ENCODE results near the gene RNFT1. TPM values are rescaled to one million over a fixed set of nuclear protein-coding genes. Genes with fewer than 3 reads are reported as not detected.

Gene RNFT1
- total and polyA plus RNA-seq, 2 donors from 2014 or later, result 6.0 to 15.1 TPM

DNA sequence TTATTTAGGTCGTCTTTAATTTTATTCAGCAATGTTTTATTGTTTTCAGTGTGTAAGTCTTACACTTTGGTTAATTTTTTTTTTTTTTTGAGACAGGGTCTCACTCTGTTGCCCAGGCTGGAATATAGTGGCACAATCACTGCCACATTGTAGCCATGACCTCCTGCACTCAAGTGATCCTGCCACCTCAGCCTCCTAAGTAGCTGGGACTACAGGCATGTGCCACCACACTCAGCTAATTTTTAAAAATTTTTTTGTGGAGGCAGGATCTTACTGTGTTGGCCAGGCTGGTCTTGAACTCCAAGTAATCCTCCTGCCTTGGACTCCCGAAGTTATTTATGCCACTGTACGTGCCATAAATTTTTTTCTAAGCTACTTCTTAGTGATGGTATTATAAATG, 57.1 kb downstream of the RNFT1 start:
- DNase-seq (no peak), FAIRE-seq (no peak)
- TF ChIP-seq, protein P1, sequence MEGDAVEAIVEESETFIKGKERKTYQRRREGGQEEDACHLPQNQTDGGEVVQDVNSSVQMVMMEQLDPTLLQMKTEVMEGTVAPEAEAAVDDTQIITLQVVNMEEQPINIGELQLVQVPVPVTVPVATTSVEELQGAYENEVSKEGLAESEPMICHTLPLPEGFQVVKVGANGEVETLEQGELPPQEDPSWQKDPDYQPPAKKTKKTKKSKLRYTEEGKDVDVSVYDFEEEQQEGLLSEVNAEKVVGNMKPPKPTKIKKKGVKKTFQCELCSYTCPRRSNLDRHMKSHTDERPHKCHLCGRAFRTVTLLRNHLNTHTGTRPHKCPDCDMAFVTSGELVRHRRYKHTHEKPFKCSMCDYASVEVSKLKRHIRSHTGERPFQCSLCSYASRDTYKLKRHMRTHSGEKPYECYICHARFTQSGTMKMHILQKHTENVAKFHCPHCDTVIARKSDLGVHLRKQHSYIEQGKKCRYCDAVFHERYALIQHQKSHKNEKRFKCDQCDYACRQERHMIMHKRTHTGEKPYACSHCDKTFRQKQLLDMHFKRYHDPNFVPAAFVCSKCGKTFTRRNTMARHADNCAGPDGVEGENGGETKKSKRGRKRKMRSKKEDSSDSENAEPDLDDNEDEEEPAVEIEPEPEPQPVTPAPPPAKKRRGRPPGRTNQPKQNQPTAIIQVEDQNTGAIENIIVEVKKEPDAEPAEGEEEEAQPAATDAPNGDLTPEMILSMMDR (IDR thresholded peaks at IDR 0.05; ENCODE audit: borderline replicate concordance, extremely low read depth, insufficient read depth), result no peak
- Histone ChIP-seq H3K36me3 (ENCODE audit: control insufficient read depth in 2 of 3, insufficient read depth in 3 of 3, low read length in 3 of 3) (no peaks in the 10 kb centered on the region), H3K27me3 (ENCODE audit: control insufficient read depth, insufficient read depth, low read length) (no peaks in the 10 kb centered on the region), H3K4me3 (ENCODE audit: low read length in 3 of 3) (no peak overlapping the region), H3K9me3 (ENCODE audit: control insufficient read depth in 2 of 3, insufficient read depth in 1 of 3, low read length in 3 of 3) (no peaks in the 10 kb centered on the region), H3K27ac (ENCODE audit: low read depth in 2 of 2, low read length in 2 of 2) (no peak overlapping the region), H3K9ac (ENCODE audit: low read length in 3 of 3) (no peak overlapping the region), H3K4me1 (ENCODE audit: control insufficient read depth in 2 of 3, insufficient read depth in 2 of 3, low read depth in 1 of 3, low read length in 3 of 3) (peaks cover 0 to 3% (median 0%) of the 10 kb centered on the region in 3 donors)
- intact Hi-C loops (cut with DNase I), result no loop called here

DNA sequence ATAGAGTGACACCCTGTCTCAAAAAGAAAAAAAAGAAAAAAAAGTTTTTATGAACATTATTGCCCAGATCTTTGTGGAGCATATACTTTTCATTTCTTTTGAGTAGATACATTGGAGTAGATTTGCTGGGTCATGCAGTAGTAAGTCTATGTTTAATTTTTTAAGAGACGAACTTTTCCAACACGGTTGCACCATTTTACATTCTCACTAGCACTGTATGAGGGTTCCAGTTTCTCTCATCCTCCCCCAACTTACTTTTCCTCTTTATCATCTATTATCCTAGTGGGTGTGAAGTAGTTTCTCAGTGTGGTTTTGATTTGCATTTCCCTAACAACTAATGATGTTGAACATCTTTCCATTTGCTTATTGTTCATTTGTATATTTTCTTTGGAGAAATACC, 61.1 kb downstream of the RNFT1 start:
- FAIRE-seq, result no peak
- no peak overlapping the region for H3K27ac ChIP-seq (ENCODE audit: low read depth in 2 of 2, low read length in 2 of 2)

More for the DNA sequence above, 61.1 kb downstream of the RNFT1 start:
- DNase-seq, result no peak
- intact Hi-C loops (cut with DNase I), result no loop called here
- Histone ChIP-seq H3K27me3 (ENCODE audit: control insufficient read depth, insufficient read depth, low read length) (no peaks in the 10 kb centered on the region), H3K9ac (ENCODE audit: low read length in 3 of 3) (no peak overlapping the region), H3K36me3 (ENCODE audit: control insufficient read depth in 2 of 3, insufficient read depth in 3 of 3, low read length in 3 of 3) (no peaks in the 10 kb centered on the region), H3K4me3 (ENCODE audit: low read length in 3 of 3) (no peak overlapping the region), H3K9me3 (ENCODE audit: control insufficient read depth in 2 of 3, insufficient read depth in 1 of 3, low read length in 3 of 3) (no peaks in the 10 kb centered on the region), H3K4me1 (ENCODE audit: control insufficient read depth in 2 of 3, insufficient read depth in 2 of 3, low read depth in 1 of 3, low read length in 3 of 3) (peaks cover 0 to 3% (median 0%) of the 10 kb centered on the region in 3 donors)
- TF ChIP-seq, protein P1 (IDR thresholded peaks at IDR 0.05; ENCODE audit: borderline replicate concordance, extremely low read depth, insufficient read depth), result no peak

Other genes starting within 250 kb of the RNFT1 start
- gene TUBD1, start 71.8 kb downstream of the RNFT1 start, total RNA-seq, result 11.9 TPM
- 6.8 TPM for gene TUBD1, start 71.8 kb downstream of the RNFT1 start, polyA plus RNA-seq (ENCODE audit: insufficient read depth, low read depth, low replicate concordance)
- 34.8 TPM for gene RPS6KB1, start 71.6 kb downstream of the RNFT1 start, total RNA-seq
- 10.5 TPM for gene RPS6KB1, start 71.6 kb downstream of the RNFT1 start, polyA plus RNA-seq (ENCODE audit: insufficient read depth, low read depth, low replicate concordance)
- 27.6 TPM for gene HEATR6, start 114.2 kb upstream of the RNFT1 start, total RNA-seq
- 4.4 TPM for gene HEATR6, start 114.2 kb upstream of the RNFT1 start, polyA plus RNA-seq (ENCODE audit: insufficient read depth, low read depth, low replicate concordance)
- 25.3 TPM for gene CA4, start 185.2 kb upstream of the RNFT1 start, total RNA-seq
- gene CA4, start 185.2 kb upstream of the RNFT1 start, polyA plus RNA-seq (ENCODE audit: insufficient read depth, low read depth, low replicate concordance), result 102 TPM